Measurements from ENCODE around the gene CANX.

DNA sequence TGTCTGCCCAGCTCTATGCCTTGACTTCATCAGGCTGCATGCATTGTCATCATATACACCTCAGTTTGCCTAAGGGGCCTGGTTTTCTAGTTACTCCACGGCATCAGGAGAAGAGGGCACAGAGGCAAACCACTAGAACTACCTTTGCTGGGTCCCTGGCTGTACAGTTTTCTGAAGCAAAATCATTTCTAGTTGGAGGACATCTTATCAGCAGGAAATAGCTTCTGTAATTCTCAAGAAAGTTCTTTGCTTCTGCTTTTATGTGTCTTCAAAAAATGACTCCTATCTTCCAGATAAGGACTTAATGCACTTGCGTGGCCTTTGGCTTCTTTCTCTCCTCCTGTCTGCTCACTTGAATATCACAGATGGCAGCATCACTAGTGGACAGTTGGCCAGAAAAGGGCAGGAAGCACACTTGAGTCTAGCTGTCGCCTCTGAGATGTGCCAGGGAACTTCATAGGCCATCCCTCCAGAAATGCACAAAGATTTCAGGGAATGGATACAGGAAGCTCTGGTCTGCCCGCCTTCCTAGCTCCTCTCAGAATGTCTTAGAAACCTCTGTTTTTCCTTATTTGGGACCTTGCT, 72.6 kb downstream of the CANX start:
- TF ChIP-seq, protein P1, sequence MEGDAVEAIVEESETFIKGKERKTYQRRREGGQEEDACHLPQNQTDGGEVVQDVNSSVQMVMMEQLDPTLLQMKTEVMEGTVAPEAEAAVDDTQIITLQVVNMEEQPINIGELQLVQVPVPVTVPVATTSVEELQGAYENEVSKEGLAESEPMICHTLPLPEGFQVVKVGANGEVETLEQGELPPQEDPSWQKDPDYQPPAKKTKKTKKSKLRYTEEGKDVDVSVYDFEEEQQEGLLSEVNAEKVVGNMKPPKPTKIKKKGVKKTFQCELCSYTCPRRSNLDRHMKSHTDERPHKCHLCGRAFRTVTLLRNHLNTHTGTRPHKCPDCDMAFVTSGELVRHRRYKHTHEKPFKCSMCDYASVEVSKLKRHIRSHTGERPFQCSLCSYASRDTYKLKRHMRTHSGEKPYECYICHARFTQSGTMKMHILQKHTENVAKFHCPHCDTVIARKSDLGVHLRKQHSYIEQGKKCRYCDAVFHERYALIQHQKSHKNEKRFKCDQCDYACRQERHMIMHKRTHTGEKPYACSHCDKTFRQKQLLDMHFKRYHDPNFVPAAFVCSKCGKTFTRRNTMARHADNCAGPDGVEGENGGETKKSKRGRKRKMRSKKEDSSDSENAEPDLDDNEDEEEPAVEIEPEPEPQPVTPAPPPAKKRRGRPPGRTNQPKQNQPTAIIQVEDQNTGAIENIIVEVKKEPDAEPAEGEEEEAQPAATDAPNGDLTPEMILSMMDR (IDR thresholded peaks at IDR 0.05): no peak
- TF ChIP-seq POLR2A (IDR thresholded peaks at IDR 0.05; ENCODE audit: low read length) (no peak), MAZ (IDR thresholded peaks at IDR 0.05; ENCODE audit: borderline replicate concordance, low read depth, low read length) (no peak), JUN (IDR thresholded peaks at IDR 0.05) (no peak), KDM5A (IDR thresholded peaks at IDR 0.05) (no peak), SMC3 (IDR thresholded peaks at IDR 0.05) (no peak)
- TF ChIP-seq, protein P2, sequence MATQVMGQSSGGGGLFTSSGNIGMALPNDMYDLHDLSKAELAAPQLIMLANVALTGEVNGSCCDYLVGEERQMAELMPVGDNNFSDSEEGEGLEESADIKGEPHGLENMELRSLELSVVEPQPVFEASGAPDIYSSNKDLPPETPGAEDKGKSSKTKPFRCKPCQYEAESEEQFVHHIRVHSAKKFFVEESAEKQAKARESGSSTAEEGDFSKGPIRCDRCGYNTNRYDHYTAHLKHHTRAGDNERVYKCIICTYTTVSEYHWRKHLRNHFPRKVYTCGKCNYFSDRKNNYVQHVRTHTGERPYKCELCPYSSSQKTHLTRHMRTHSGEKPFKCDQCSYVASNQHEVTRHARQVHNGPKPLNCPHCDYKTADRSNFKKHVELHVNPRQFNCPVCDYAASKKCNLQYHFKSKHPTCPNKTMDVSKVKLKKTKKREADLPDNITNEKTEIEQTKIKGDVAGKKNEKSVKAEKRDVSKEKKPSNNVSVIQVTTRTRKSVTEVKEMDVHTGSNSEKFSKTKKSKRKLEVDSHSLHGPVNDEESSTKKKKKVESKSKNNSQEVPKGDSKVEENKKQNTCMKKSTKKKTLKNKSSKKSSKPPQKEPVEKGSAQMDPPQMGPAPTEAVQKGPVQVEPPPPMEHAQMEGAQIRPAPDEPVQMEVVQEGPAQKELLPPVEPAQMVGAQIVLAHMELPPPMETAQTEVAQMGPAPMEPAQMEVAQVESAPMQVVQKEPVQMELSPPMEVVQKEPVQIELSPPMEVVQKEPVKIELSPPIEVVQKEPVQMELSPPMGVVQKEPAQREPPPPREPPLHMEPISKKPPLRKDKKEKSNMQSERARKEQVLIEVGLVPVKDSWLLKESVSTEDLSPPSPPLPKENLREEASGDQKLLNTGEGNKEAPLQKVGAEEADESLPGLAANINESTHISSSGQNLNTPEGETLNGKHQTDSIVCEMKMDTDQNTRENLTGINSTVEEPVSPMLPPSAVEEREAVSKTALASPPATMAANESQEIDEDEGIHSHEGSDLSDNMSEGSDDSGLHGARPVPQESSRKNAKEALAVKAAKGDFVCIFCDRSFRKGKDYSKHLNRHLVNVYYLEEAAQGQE (IDR thresholded peaks at IDR 0.05): no peak
